BJ (cell line): ENCODE results near the gene MGAT4A. TPM values are rescaled to one million over a fixed set of nuclear protein-coding genes. Genes with fewer than 3 reads are reported as not detected.
"Not testable (repeated sequence)": the region's sequence is repeated elsewhere in the genome, so short reads cannot be mapped to it uniquely, and the experiment has no call there.

Source experiments
- CTCF ChIA-PET: fragments of 350-600 bp; formaldehyde crosslinking; extraction: SDS; loops from one replicate; lab custom pipeline; 2021; ENCODE audit warnings: antibody characterized with exemption, inconsistent platforms; lab: Yijun Ruan, JAX
- POLR2A ChIA-PET: fragments of 300-600 bp; sonication (Branson Sonifier 250); formaldehyde crosslinking; extraction: SDS; loops from one replicate; lab custom pipeline; 2021; ENCODE audit warnings: antibody characterized with exemption; lab: Charles Lee
- DNase-seq: peaks from one replicate; pipeline ENCODE4 v3.0.0-alpha.2; 2011; ENCODE audit warnings: low read depth
- H3K27me3 ChIP-seq: 2 replicates; pipeline ENCODE4 v1.6.0; 2011; ENCODE audit warnings: low read length; ENCODE audit not compliant: control insufficient read depth, insufficient read depth
- H3K36me3 ChIP-seq: 2 replicates; pipeline ENCODE4 v1.5.1; 2011; ENCODE audit warnings: low read length; ENCODE audit not compliant: control insufficient read depth, insufficient read depth
- H3K4me3 ChIP-seq: 2 replicates; pipeline ENCODE4 v1.5.1; 2011; ENCODE audit warnings: low read depth, mild to moderate bottlenecking, control low read depth, low read length
- polyA plus RNA-seq: library from polyadenylated mRNA; depleted of rRNA; stranded (reverse); fragments of >200 nt; gene quantifications from 2 replicates; pipeline ENCODE4 v1.2.3, GENCODE V29; 2011
- TF ChIP-seq, protein P1 (sequence below): IDR thresholded peaks from 2 replicates; pipeline ENCODE4 v1.5.1; 2011; ENCODE audit warnings: low read depth, mild to moderate bottlenecking, control low read depth, inconsistent platforms, low read length, moderate library complexity; ENCODE audit not compliant: insufficient read depth

MGAT4A gene
- polyA plus RNA-seq, 1 experiment = not detected

DNA sequence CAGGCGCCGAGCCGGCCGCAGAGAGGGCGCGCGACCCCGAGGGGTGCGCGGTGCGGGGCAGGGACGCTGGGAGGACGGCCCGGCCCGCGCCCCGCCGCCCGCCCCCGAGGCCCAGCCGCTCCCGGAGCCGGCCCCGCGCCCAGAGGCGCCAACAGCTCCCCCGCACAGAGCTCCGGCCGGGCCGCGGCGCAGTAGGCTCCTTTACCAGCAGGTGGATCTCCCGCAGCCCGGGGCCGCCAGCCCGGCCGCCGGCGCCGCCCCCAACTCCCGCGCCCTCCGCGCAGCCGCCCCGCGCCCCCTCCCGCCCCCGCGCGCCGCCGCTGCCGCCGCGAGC is 258 bp downstream of the MGAT4A start:
- Histone ChIP-seq H3K27me3 (peaks cover 12% of the 10 kb centered on the region), H3K36me3 (no peaks in the 10 kb centered on the region), H3K4me3 (peak overlapping the region; percentile 24)
- CTCF ChIA-PET = interaction anchor here (0.8 kb wide), 1 partner anchor 11 kb away, joined by 3 read pairs; no protein-coding TSS in a partner anchor
- TF ChIP-seq, protein P1, sequence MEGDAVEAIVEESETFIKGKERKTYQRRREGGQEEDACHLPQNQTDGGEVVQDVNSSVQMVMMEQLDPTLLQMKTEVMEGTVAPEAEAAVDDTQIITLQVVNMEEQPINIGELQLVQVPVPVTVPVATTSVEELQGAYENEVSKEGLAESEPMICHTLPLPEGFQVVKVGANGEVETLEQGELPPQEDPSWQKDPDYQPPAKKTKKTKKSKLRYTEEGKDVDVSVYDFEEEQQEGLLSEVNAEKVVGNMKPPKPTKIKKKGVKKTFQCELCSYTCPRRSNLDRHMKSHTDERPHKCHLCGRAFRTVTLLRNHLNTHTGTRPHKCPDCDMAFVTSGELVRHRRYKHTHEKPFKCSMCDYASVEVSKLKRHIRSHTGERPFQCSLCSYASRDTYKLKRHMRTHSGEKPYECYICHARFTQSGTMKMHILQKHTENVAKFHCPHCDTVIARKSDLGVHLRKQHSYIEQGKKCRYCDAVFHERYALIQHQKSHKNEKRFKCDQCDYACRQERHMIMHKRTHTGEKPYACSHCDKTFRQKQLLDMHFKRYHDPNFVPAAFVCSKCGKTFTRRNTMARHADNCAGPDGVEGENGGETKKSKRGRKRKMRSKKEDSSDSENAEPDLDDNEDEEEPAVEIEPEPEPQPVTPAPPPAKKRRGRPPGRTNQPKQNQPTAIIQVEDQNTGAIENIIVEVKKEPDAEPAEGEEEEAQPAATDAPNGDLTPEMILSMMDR = no peak
- POLR2A ChIA-PET = no interaction called here
- DNase-seq = no peak

DNA sequence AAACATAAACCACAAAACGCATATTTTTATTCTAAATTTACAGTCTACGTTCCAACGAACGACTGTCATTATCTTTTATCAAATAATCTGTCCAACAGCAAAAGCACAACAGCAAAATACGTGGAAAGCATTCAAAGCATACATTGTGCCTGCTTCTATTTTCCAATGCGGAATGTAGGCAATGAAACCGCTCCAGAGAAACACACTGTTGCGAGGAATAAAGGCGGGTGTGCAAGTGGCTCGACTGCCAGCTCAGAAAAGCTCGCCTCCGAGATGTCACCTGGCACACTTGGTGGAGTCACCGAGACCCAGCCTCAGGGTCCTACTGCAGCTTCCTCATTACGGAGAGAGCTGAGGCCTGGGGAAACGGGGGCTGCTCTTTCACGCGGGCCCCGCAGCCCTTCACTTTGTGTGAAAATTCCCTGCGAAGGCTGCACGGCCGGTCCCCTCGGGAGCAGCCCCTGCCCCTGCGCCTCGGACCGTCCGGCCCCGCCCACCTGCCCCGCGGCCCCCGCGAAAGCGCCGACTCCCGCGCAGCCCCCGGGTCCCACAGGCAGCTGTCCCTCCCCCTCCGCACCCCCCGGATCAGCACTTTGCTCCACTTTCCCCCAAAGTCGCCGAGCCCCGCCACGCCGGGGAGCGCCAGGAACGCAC is 752 bp downstream of the MGAT4A start:
- H3K36me3 ChIP-seq = no peaks in the 10 kb centered on the region
- POLR2A ChIA-PET = no interaction called here
- peaks cover 12% of the 10 kb centered on the region for H3K27me3 ChIP-seq
- TF ChIP-seq, protein P1 = no peak
- peak overlapping the region; percentile 24 for H3K4me3 ChIP-seq
- DNase-seq = no peak
- CTCF ChIA-PET = interaction anchor here (0.8 kb wide), 1 partner anchor 10 kb away, joined by 3 read pairs; no protein-coding TSS in a partner anchor

DNA sequence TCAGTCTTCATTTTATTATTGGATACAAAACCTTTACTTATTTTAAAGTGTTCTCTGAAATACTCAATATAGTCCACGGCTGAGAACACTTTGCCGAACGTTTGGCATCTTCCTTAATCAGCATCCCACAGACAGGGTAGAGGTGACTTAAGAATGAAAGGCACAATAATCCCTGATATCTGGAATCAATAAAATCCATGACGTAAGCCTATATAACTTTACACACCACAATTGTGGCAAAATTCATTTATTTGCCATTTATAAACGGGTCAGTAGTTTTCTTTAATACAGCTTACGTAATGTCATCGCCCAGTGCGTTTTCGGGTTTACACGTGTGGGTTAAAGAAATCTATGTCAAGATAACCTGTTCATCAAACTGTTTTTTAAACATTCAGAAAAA is 1.3 kb downstream of the MGAT4A start:
- ChIA-PET POLR2A (no interaction called here), CTCF (no interaction called here)
- H3K36me3 ChIP-seq = no peaks in the 10 kb centered on the region
- H3K27me3 ChIP-seq = peaks cover 11% of the 10 kb centered on the region
- no peak for DNase-seq
- no peak overlapping the region for H3K4me3 ChIP-seq
- TF ChIP-seq, protein P1 = no peak

DNA sequence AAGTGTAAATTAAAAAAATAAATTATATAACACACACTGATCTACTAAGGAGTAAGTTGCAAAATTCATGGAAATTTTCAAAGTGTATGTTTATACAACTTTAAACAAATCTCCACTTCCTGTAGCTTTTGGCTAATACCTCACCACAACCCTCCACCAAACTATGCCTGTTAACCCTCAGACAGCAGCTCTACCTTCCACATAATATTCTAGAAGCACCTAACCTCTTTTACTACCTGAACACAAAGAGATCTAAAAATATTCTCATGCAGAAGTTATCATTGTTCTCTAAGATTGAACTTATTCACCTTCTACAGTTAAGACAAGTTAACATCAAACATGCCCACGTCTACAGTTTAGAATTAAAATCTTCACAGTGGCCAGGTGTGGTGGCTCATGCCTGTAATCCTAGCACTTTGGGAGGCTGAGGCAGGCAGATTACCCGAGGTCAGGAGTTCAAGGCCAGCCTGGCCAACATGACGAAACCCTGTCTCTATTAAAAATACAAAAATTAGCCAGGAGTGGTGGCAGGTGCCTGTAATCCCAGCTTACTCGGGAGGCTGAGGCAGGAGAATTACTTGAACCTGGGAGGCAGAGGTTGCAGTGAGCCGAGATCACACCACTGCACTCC is 2.7 kb downstream of the MGAT4A start:
- H3K36me3 ChIP-seq, POLR2A ChIA-PET, H3K4me3 ChIP-seq, DNase-seq: not testable (repeated sequence)
- CTCF ChIA-PET = interaction anchor here (0.7 to 1.4 kb wide), 2 partner anchors 16 to 40 kb away, joined by 3 read pairs; no protein-coding TSS in a partner anchor
- H3K27me3 ChIP-seq = peaks cover 11% of the 10 kb centered on the region

DNA sequence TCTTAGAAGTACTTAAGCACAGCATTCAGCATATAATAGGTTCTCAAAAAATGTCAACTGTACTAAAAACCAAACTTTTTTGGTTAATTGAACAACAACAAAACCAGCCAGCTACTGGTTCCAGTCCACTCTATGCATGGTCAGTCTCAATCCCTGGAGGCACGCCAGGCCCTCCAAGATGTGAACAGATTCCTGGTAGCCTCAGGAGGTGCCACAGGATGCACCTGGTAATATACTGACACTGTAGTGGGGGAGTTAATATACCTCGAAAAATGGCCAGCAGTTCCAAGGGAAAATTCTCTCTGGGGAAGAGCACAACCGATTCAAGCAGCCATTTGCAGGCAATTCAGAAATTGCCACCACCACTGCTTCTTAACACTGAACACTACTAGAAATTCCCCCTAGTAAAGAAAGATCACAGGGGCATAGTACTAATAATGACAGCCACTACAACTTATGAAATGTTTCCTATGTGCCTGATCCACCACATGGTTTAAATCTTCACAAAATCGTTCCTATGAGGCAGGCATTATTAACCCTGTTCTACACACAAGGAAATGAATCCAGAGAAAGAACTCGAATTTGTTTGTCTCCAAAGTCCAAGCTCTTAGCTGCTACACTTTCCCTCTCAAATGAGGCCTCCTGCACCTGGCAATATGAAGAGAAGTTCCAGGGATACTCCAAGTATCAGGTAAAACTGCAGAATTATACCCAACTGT is 3.4 kb downstream of the MGAT4A start:
- ChIA-PET POLR2A (no interaction called here), CTCF (interaction anchor here (1.4 kb wide), 1 partner anchor 15 kb away, joined by 3 read pairs; no protein-coding TSS in a partner anchor)
- TF ChIP-seq, protein P1 = no peak
- peaks cover 11% of the 10 kb centered on the region for H3K27me3 ChIP-seq
- H3K4me3 ChIP-seq = no peak overlapping the region
- DNase-seq = no peak
- no peaks in the 10 kb centered on the region for H3K36me3 ChIP-seq
